ENCODE results near the gene SGCB. TPM values are rescaled to one million over a fixed set of nuclear protein-coding genes. Genes with fewer than 3 reads are reported as not detected.

Gene SGCB
- total RNA-seq, 1 donor, result 27.9 TPM

DNA sequence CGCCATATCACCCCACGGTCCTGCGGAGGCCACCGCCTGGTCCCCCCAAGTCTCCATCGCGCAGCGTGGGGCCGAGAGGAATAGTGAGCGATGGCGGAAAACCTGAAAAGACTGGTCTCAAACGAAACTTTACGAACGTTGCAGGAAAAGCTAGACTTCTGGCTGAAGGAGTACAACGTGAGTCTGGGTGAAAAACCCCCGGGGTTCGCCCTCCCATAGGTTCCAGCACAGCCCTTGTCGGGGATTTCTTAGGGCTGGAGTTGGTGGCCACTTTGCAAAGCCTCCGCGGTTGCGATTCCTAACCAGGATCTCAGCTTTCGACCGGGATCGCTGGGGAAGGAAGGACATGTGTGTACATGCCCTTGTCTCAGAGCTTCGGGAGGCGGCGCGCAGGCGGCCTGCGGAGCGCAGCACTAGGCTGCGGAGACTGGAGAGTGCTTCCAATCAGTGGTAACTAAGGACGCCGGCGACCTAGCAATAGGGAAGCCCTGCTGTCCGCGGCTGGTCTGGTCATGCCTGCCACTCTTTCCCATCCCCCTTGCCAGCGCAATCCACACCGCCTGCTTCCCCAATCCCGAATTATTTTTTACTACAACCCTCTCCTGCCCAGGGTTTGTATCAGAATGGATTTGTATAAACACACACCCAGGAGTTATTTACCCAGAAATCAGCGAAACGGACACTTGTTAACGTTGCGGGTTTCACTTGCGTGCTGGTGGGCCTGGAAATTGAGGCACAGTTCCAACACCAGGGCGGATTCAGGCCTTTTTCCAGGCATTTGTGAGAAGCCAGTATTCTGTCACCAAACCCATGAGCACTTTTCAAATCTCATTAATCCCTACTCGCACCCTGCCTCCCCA, 13.7 kb upstream of the SGCB start:
- peak overlapping the region; percentile 93 for H2AFZ ChIP-seq (ENCODE audit: low read length)
- H3K27me3 ChIP-seq (ENCODE audit: insufficient read depth, low read length), result peaks cover 18% of the 10 kb centered on the region

DNA sequence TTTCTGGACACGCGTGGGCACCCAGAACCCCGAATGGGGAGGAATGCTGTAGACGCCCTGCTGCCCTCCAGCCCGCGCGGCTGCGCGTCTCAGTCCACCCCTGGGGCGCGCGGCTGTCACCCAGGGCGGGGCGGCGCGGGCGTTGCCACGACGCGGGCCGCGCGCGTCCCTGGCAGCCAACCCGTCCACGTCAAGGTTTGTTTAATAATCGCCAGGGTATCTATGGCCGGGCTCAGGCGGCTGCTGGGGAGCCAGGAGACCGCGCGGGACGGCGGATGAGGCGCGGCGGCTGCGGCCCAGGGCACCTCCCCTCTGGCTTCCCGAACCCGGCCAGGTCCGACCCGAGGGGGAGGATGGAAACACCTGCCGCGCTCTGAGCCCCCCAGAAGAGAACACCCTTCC, 13.1 kb upstream of the SGCB start, which contains the start of gene SPATA18:
Gene SPATA18, plus strand, starts transcription at position 92 of the 402 bp plus-strand sequence. CDS start 401 bp downstream, outside the sequence.
- Histone ChIP-seq H3K27ac (ENCODE audit: low read depth, low read length) (peak within 1 kb of the TSS; percentile 58), H3K4me2 (ENCODE audit: insufficient read depth, low read length) (peak within 1 kb of the TSS; percentile 92), H3K36me3 (ENCODE audit: insufficient read depth, low read length) (no peaks in the 10 kb centered on the region), H3K4me3 (ENCODE audit: insufficient read depth, low read length) (peak within 1 kb of the TSS; percentile 86), H3K4me1 (ENCODE audit: insufficient read depth, low read length) (peaks cover 3% of the 10 kb centered on the region), H2AFZ (ENCODE audit: low read length) (peak within 1 kb of the TSS; percentile 93), H3K79me2 (ENCODE audit: insufficient read depth, low read length) (no peaks in the 10 kb centered on the region), H3K27me3 (ENCODE audit: insufficient read depth, low read length) (peaks cover 22% of the 10 kb centered on the region), H4K20me1 (ENCODE audit: insufficient read depth, low read length) (no peaks in the 10 kb centered on the region), H3K9me3 (ENCODE audit: low read depth, low read length) (no peaks in the 10 kb centered on the region)
- peak; percentile 89 for DNase-seq (ENCODE audit: insufficient read length, low spot score, missing footprints)
- no peak for TF ChIP-seq CTCF (IDR thresholded peaks at IDR 0.05; ENCODE audit: extremely low read depth, low read depth, low read length)

More for the DNA sequence above, 13.7 kb upstream of the SGCB start:
- Histone ChIP-seq H3K4me3 (ENCODE audit: insufficient read depth, low read length) (peak overlapping the region; percentile 86), H4K20me1 (ENCODE audit: insufficient read depth, low read length) (no peaks in the 10 kb centered on the region), H3K4me2 (ENCODE audit: insufficient read depth, low read length) (peak overlapping the region; percentile 92), H3K9me3 (ENCODE audit: low read depth, low read length) (no peaks in the 10 kb centered on the region), H3K4me1 (ENCODE audit: insufficient read depth, low read length) (peaks cover 3% of the 10 kb centered on the region), H3K36me3 (ENCODE audit: insufficient read depth, low read length) (no peaks in the 10 kb centered on the region), H3K79me2 (ENCODE audit: insufficient read depth, low read length) (no peaks in the 10 kb centered on the region), H3K27ac (ENCODE audit: low read depth, low read length) (peak overlapping the region; percentile 58)
- peak; percentile 97 for DNase-seq (ENCODE audit: insufficient read length, low spot score, missing footprints)
- no peak for TF ChIP-seq CTCF (IDR thresholded peaks at IDR 0.05; ENCODE audit: extremely low read depth, low read depth, low read length)

DNA sequence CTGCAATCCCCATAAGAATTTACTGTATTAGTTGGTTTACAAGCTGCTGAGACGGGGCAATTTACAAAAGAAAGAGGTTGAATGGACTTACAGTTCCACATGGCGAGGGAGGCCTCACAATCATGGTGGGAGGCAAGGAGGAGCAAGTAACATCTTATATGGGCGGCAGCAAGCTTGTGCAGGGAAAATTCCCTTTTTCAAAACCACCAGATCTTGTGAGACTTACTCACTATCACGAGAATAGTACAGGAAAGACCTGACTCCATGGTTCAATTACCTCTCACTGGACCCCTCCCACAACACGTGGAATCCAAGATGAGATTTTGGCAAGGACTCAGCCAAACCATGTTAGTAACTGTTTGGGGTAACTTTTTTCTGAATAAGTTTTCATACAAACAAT, 11.2 kb upstream of the SGCB start:
- no peak overlapping the region for H2AFZ ChIP-seq (ENCODE audit: low read length)
- no peaks in the 10 kb centered on the region for H4K20me1 ChIP-seq (ENCODE audit: insufficient read depth, low read length)
- peaks cover 3% of the 10 kb centered on the region for H3K4me1 ChIP-seq (ENCODE audit: insufficient read depth, low read length)
- H3K4me2 ChIP-seq (ENCODE audit: insufficient read depth, low read length), result no peak overlapping the region
- no peak overlapping the region for H3K27ac ChIP-seq (ENCODE audit: low read depth, low read length)
- no peaks in the 10 kb centered on the region for H3K36me3 ChIP-seq (ENCODE audit: insufficient read depth, low read length)
- peaks cover 25% of the 10 kb centered on the region for H3K27me3 ChIP-seq (ENCODE audit: insufficient read depth, low read length)
- TF ChIP-seq CTCF (IDR thresholded peaks at IDR 0.05; ENCODE audit: extremely low read depth, low read depth, low read length), result no peak
- no peaks in the 10 kb centered on the region for H3K9me3 ChIP-seq (ENCODE audit: low read depth, low read length)
- no peak for DNase-seq (ENCODE audit: insufficient read length, low spot score, missing footprints)
- H3K79me2 ChIP-seq (ENCODE audit: insufficient read depth, low read length), result no peaks in the 10 kb centered on the region
- H3K4me3 ChIP-seq (ENCODE audit: insufficient read depth, low read length), result no peak overlapping the region

DNA sequence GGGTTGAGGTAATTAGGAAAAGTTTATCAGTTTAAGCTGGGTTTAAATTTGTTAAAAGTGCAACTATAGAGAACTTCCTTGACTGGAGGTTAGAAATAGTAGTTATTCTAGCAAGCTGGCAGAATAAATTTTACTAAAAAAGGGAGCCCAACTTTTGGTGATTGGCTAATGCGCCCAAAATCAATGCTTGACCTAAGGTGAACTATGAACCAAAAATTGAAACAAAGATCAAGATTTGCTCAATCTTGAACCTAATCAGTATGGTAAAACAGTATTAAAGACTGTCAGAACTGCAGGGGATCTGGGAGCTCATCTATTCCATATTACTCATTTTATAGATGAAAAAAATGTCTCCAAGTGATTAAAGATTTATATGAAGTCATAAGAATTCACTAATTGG, 6.9 kb upstream of the SGCB start:
- Histone ChIP-seq H3K9me3 (ENCODE audit: low read depth, low read length) (no peaks in the 10 kb centered on the region), H3K27ac (ENCODE audit: low read depth, low read length) (no peak overlapping the region), H4K20me1 (ENCODE audit: insufficient read depth, low read length) (no peaks in the 10 kb centered on the region), H3K4me2 (ENCODE audit: insufficient read depth, low read length) (no peak overlapping the region), H3K36me3 (ENCODE audit: insufficient read depth, low read length) (no peaks in the 10 kb centered on the region), H3K4me3 (ENCODE audit: insufficient read depth, low read length) (no peak overlapping the region), H3K79me2 (ENCODE audit: insufficient read depth, low read length) (no peaks in the 10 kb centered on the region), H2AFZ (ENCODE audit: low read length) (no peak overlapping the region), H3K4me1 (ENCODE audit: insufficient read depth, low read length) (no peaks in the 10 kb centered on the region), H3K27me3 (ENCODE audit: insufficient read depth, low read length) (peaks cover 49% of the 10 kb centered on the region)
- TF ChIP-seq CTCF (IDR thresholded peaks at IDR 0.05; ENCODE audit: extremely low read depth, low read depth, low read length), result no peak
- no peak for DNase-seq (ENCODE audit: insufficient read length, low spot score, missing footprints)

All from osteoblast (primary cell).